ENCODE data around the gene PLEKHA8. TPM values are rescaled to one million over a fixed set of nuclear protein-coding genes. Genes with fewer than 3 reads are reported as not detected.

Gene PLEKHA8
- total RNA-seq, 1 experiment from 2014 or later = 23.0 TPM

DNA sequence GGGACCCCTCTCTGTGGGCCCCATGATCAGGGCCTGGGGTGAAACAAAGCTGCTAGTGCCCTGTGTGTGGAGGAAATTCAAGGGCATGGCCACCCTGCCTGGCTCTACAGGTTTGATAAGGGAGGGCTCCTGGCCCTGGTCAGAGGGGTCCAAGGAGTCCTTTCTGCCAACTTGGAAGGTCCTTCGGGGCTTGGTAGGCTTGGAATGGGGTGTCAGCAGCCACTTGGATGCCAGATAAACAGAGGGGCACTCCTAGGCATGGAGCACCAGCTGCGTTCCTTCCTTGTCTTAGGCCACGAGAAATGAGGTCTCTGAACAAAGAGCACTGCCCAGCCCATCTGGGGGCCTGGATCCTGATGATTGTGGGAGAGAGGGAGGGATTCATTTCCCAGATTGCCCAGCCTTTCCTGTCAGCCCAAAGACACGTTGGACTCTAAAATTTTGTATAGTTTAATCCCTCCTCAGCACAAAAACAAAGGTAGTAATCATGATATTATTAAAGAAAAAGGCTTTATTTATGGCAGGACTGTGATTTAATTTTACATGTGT lies 111.7 kb downstream of the PLEKHA8 start:
- no TSS peak for BruUV-seq (replicated peaks)
- Histone ChIP-seq H3F3A (ENCODE audit: insufficient read depth, low read depth) (peaks cover 30% of the 10 kb centered on the region), H3K27me3 (ENCODE audit: insufficient read depth, low read depth) (peaks cover 14% of the 10 kb centered on the region; the same call in 1 of the 2 replicates), H2AFZ (no peak overlapping the region), H3K4me2 (no peak overlapping the region), H3K27ac (no peak overlapping the region), H3K4me3 (no peak overlapping the region), H3K9me3 (ENCODE audit: insufficient read depth, low read depth) (no peaks in the 10 kb centered on the region), H3K9me2 (ENCODE audit: insufficient read depth) (no peaks in the 10 kb centered on the region), H3K36me3 (ENCODE audit: low read depth) (no peaks in the 10 kb centered on the region), H4K20me1 (ENCODE audit: insufficient read depth) (peaks cover 5% of the 10 kb centered on the region; the same call in 1 of the 2 replicates), H3K4me1 (replicated peaks; ENCODE audit: insufficient read depth) (peaks cover 33% of the 10 kb centered on the region), H3K79me2 (ENCODE audit: low read depth) (no peaks in the 10 kb centered on the region)
- DNase-seq = no peak
- TF ChIP-seq, protein P1, sequence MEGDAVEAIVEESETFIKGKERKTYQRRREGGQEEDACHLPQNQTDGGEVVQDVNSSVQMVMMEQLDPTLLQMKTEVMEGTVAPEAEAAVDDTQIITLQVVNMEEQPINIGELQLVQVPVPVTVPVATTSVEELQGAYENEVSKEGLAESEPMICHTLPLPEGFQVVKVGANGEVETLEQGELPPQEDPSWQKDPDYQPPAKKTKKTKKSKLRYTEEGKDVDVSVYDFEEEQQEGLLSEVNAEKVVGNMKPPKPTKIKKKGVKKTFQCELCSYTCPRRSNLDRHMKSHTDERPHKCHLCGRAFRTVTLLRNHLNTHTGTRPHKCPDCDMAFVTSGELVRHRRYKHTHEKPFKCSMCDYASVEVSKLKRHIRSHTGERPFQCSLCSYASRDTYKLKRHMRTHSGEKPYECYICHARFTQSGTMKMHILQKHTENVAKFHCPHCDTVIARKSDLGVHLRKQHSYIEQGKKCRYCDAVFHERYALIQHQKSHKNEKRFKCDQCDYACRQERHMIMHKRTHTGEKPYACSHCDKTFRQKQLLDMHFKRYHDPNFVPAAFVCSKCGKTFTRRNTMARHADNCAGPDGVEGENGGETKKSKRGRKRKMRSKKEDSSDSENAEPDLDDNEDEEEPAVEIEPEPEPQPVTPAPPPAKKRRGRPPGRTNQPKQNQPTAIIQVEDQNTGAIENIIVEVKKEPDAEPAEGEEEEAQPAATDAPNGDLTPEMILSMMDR (conservative IDR thresholded peaks at IDR 0.05) = no peak
- no peak for TF ChIP-seq EZH2 (IDR thresholded peaks at IDR 0.05; ENCODE audit: low read depth)
- intact Hi-C loops (cut with micrococcal nuclease; ENCODE audit: unreplicated experiment) = loop anchor here (5.0 to 10.0 kb wide), 2 partner anchors 365 to 533 kb away; partner anchors contain the start of gene GGCT
- POLR2A ChIA-PET (ENCODE audit: unreplicated experiment) = no interaction called here
- CTCF ChIA-PET = no interaction called here

DNA sequence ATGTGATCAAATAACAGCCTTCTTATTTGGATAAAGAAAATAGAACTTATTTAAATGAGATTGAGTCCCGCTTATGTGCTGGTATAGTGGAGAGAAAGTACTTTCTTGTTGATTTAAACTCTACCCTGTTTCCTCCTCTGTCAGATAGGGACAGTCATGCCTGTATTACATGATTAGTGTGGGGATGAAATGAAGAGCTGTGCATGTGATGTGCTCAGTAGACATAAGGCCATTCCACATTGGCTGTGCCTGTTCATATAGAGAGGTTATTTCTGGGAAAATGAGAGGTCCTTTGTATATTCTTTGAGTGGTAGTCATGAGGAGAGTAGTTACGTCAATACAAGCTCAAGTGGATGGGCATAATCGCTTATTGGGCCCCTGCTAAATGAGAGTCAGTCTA lies 112.2 kb downstream of the PLEKHA8 start:
- Histone ChIP-seq H4K20me1 (ENCODE audit: insufficient read depth) (peaks cover 5% of the 10 kb centered on the region; the same call in 1 of the 2 replicates), H3K27ac (no peak overlapping the region), H3F3A (ENCODE audit: insufficient read depth, low read depth) (peaks cover 30% of the 10 kb centered on the region), H3K27me3 (ENCODE audit: insufficient read depth, low read depth) (peaks cover 20% of the 10 kb centered on the region; the same call in 1 of the 2 replicates), H3K9me2 (ENCODE audit: insufficient read depth) (no peaks in the 10 kb centered on the region), H3K9me3 (ENCODE audit: insufficient read depth, low read depth) (no peaks in the 10 kb centered on the region), H2AFZ (no peak overlapping the region), H3K79me2 (ENCODE audit: low read depth) (no peaks in the 10 kb centered on the region), H3K4me2 (no peak overlapping the region), H3K36me3 (ENCODE audit: low read depth) (no peaks in the 10 kb centered on the region), H3K4me1 (replicated peaks; ENCODE audit: insufficient read depth) (peaks cover 33% of the 10 kb centered on the region), H3K4me3 (no peak overlapping the region)
- TF ChIP-seq EZH2 (IDR thresholded peaks at IDR 0.05; ENCODE audit: low read depth) = no peak
- no peak for DNase-seq
- intact Hi-C loops (cut with micrococcal nuclease; ENCODE audit: unreplicated experiment) = loop anchor here (5.0 to 10.0 kb wide), 2 partner anchors 364 to 533 kb away; partner anchors contain the start of gene GGCT
- BruUV-seq (replicated peaks) = no TSS peak
- POLR2A ChIA-PET (ENCODE audit: unreplicated experiment) = interaction anchor here (0.6 kb wide), 1 partner anchor 105 kb away, joined by 5 read pairs; no protein-coding TSS in a partner anchor
- CTCF ChIA-PET = no interaction called here

DNA sequence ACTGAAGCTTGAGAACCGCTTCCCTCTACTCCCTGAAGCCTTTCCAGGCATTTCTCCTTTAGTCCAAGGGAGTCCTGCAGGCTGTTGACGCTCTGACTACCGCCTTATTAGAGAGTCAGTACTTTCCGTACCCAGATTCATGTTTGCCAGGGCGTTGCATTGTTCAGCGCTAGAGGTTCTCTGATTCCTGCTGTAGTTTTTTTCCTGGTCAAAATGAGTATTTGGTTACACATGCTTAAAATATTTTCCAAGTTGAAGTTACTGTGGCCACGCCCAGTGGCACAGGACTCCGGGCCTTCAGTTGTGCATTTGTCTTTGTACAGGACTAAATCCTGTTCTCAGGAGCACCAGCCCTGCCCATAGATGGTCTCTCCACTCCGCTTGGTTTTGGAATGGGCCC lies 114.5 kb downstream of the PLEKHA8 start:
- H3K9me3 ChIP-seq (ENCODE audit: insufficient read depth, low read depth) = no peaks in the 10 kb centered on the region
- peak overlapping the region; percentile 70 for H3K4me2 ChIP-seq
- H3K9me2 ChIP-seq (ENCODE audit: insufficient read depth) = no peaks in the 10 kb centered on the region
- peaks cover 30% of the 10 kb centered on the region for H3F3A ChIP-seq (ENCODE audit: insufficient read depth, low read depth)
- no peaks in the 10 kb centered on the region for H3K79me2 ChIP-seq (ENCODE audit: low read depth)
- H3K27ac ChIP-seq = peak overlapping the region; percentile 72
- no peak overlapping the region; the same call in 1 of the 2 replicates for H2AFZ ChIP-seq
- intact Hi-C loops (cut with micrococcal nuclease; ENCODE audit: unreplicated experiment) = loop anchor here (2.0 to 10.0 kb wide), 3 partner anchors 114 to 535 kb away; partner anchors contain the start of genes GGCT and PLEKHA8
- peaks cover 27% of the 10 kb centered on the region; the same call in 1 of the 2 replicates for H3K27me3 ChIP-seq (ENCODE audit: insufficient read depth, low read depth)
- H4K20me1 ChIP-seq (ENCODE audit: insufficient read depth) = peaks cover 5% of the 10 kb centered on the region; the same call in 1 of the 2 replicates
- DNase-seq = peak; percentile 84 to 97
- H3K36me3 ChIP-seq (ENCODE audit: low read depth) = no peaks in the 10 kb centered on the region
- no TSS peak for BruUV-seq (replicated peaks)
- peaks cover 33% of the 10 kb centered on the region for H3K4me1 ChIP-seq (replicated peaks; ENCODE audit: insufficient read depth)
- POLR2A ChIA-PET (ENCODE audit: unreplicated experiment) = no interaction called here
- peak overlapping the region; percentile 10; the same call in 1 of the 2 replicates for H3K4me3 ChIP-seq
- CTCF ChIA-PET = no interaction called here
- TF ChIP-seq EZH2 (IDR thresholded peaks at IDR 0.05; ENCODE audit: low read depth) = no peak
- TF ChIP-seq, protein P1 (conservative IDR thresholded peaks at IDR 0.05) = no peak

All from PC-9 (cell line).